GM13976 (cell line): ENCODE results near the gene ROBO1.

Experiments used
- DNase-seq: peaks from one replicate; pipeline ENCODE4 v3.0.0; 2012; ENCODE audit warnings: low spot score
- in situ Hi-C: fragments of 300-500 bp; cut with MboI; formaldehyde crosslinking; loops from one replicate; pipeline ENCODE4 v1.12.0; 2022; ENCODE audit warnings: low sequenced_read_pairs, mixed read lengths, inconsistent platforms; ENCODE audit not compliant: unreplicated experiment
- TF ChIP-seq, protein P1 (sequence below): IDR thresholded peaks from 2 replicates; pipeline ENCODE4 v1.5.1; 2012; ENCODE audit warnings: borderline replicate concordance, mild to moderate bottlenecking; ENCODE audit not compliant: insufficient read depth; ENCODE audit errors: extremely low read depth, missing control alignments, control extremely low read depth

ROBO1 gene

DNA sequence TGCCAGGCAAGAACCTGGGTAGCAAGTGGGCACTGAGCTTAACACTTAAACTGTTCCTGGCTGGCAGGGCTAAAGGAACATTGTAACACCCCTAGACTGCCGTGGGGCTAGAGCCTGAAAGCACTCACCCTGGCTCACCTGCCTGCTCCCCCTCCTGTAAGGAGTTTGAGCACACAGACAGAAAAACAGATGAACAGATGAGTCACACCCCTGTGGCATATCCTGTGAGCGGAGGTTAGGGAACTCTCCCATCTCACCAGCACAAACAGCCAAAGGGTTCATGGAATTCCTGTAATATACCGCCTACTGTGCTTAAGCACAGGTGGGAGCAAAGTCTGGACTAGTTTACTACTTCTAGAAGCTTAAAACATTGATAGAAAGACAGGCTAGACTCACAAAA, 300.1 kb downstream of the ROBO1 start:
- in situ Hi-C loops = no loop called here
- DNase-seq = no peak
- TF ChIP-seq, protein P1, sequence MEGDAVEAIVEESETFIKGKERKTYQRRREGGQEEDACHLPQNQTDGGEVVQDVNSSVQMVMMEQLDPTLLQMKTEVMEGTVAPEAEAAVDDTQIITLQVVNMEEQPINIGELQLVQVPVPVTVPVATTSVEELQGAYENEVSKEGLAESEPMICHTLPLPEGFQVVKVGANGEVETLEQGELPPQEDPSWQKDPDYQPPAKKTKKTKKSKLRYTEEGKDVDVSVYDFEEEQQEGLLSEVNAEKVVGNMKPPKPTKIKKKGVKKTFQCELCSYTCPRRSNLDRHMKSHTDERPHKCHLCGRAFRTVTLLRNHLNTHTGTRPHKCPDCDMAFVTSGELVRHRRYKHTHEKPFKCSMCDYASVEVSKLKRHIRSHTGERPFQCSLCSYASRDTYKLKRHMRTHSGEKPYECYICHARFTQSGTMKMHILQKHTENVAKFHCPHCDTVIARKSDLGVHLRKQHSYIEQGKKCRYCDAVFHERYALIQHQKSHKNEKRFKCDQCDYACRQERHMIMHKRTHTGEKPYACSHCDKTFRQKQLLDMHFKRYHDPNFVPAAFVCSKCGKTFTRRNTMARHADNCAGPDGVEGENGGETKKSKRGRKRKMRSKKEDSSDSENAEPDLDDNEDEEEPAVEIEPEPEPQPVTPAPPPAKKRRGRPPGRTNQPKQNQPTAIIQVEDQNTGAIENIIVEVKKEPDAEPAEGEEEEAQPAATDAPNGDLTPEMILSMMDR = no peak

DNA sequence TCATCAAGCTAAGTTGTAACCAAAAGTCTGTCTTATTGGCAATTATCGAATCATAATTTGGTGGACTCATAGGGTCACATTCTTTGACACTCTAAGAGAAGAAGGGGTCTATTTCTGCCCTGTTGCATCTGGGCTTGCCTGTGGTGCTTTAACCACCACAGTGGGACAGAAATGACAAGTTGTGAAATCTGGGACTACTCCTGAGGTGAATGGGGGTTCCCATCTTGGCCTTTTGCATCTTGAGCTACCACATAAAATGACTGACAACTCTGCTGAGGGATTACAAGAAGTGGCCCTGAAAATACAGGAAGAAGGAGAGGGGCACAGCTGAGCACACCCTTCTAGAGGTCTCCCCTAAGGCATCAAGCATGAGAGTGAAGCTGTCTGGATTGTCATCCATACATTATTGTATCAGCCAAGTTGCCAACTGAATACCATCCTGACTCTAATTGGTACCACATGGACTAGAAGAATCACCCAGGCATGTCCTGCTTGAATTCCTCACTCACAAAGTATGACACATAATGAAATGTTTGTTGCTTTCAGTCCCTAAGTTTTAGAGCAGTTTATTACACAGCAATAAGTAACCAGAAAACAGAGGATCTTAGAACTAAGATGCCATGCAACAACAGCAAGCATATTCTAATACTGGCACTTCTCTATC, 306.5 kb downstream of the ROBO1 start:
- in situ Hi-C loops = no loop called here
- no peak for DNase-seq

DNA sequence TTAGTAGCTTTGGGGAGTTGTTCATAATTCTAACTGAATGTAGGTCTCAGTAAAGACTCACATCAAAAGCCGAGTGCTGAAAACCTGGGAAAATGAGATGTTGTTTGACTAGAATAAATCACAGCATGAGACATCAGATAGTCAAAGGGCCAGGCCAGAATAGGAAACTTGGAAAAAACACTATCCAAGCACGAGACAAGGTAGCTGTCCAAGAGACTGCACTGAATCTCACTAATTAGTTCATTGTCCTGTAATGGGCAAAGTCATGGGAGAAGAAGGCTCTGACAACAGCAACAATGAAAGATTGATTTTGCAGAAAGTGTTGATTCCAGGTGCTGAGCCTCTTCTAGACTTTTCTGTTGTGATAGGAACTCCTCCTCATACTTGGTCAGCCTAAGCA, 314.2 kb downstream of the ROBO1 start:
- TF ChIP-seq, protein P1 = no peak
- in situ Hi-C loops = no loop called here
- DNase-seq = no peak

More for the DNA sequence above, 306.5 kb downstream of the ROBO1 start:
- TF ChIP-seq, protein P1 = no peak

GRCh38 chr3:79436387-79436786, 331.4 kb downstream of the ROBO1 start:
- TF ChIP-seq, protein P1 = no peak
- DNase-seq = no peak
- in situ Hi-C loops = no loop called here

- in situ Hi-C loops = no loop called here
- TF ChIP-seq, protein P1 = no peak
- DNase-seq = no peak
Measured at GRCh38 chr3:79427081-79427480, 340.7 kb downstream of the ROBO1 start.

DNA sequence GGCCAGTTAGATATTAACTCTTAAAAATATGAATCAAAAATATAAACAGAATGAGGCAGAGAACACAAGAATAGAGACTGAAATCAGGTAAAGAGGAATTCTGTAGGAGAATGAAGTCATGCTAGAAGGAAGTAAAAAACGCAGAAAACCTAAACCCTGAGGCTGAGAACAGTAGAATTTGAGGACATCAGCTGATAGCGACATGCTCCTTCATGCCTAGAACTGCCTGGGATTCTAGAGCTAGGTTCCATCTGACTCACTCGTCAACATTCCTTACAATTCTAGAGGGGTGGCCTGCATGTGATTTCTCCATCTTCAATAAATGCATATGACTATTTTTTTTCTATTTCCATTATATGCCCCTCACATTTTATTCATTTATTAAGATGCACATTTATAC, 343.0 kb downstream of the ROBO1 start:
- in situ Hi-C loops = no loop called here

More for the DNA sequence above, 343.0 kb downstream of the ROBO1 start:
- TF ChIP-seq, protein P1 = no peak
- no peak for DNase-seq
